IPS DF 6.9 (cell line): ENCODE measurements around the gene CLPX.

Experiments
- DNase-seq: peaks from one replicate; pipeline ENCODE4 v3.0.0-alpha.2; 2013; ENCODE audit warnings: low read depth, low spot score
- H3K27ac ChIP-seq: one replicate; pipeline ENCODE4 v1.5.1; 2013; ENCODE audit warnings: low read length, control low read depth
- H3K27me3 ChIP-seq: 2 replicates; pipeline ENCODE4 v1.6.1; 2013; ENCODE audit warnings: mild to moderate bottlenecking, low read length; ENCODE audit not compliant: control insufficient read depth, insufficient read depth
- H3K36me3 ChIP-seq: 2 replicates; pipeline ENCODE4 v1.6.1; 2013; ENCODE audit warnings: low read length; ENCODE audit not compliant: control insufficient read depth, insufficient read depth
- H3K4me1 ChIP-seq: 2 replicates; pipeline ENCODE4 v1.6.1; 2013; ENCODE audit warnings: low read length; ENCODE audit not compliant: control insufficient read depth, insufficient read depth
- H3K4me3 ChIP-seq: 2 replicates; pipeline ENCODE4 v1.5.1; 2013; ENCODE audit warnings: mild to moderate bottlenecking, low read length
- H3K9me3 ChIP-seq: 2 replicates; pipeline ENCODE4 v1.6.1; 2013; ENCODE audit warnings: low read length, inconsistent platforms; ENCODE audit not compliant: control insufficient read depth, insufficient read depth
- WGBS: extraction: QIAGEN DNeasy Blood & Tissue Kit; methylation state at CpG from one replicate; pipeline ENCODE4 v1.1.7; 2013; ENCODE audit warnings: mixed read lengths, missing lambda C conversion rate; ENCODE audit not compliant: insufficient read length, insufficient coverage; 5-methylcytosine and 5-hydroxymethylcytosine counted together

Gene CLPX

DNA sequence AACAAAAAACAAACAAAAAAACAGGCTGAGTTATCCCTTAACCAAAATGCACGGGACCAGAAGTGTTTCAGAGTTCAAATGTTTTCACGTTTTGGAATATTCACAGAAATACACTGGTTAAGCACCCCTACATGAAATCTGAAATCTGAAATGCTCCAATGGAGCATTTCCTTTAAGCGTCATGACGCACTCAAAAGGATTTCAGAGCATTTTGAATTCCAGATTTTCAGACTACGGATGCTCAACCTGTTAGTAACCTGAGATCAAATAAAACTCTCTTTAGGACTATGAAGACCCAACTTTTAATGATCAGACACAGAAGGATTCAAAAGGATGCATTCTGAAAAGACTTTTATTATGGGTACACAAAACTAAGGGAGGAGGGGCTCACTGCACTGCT, 9.6 kb downstream of the CLPX start:
- Histone ChIP-seq H3K4me3 (no peak overlapping the region), H3K27me3 (no peaks in the 10 kb centered on the region), H3K9me3 (no peaks in the 10 kb centered on the region), H3K4me1 (no peaks in the 10 kb centered on the region), H3K36me3 (peaks cover 8% of the 10 kb centered on the region; the same call in 1 of the 2 replicates), H3K27ac (no peak overlapping the region)
- no peak for DNase-seq
- no CpG with 5 or more reads among the region's 5 CpGs for WGBS

DNA sequence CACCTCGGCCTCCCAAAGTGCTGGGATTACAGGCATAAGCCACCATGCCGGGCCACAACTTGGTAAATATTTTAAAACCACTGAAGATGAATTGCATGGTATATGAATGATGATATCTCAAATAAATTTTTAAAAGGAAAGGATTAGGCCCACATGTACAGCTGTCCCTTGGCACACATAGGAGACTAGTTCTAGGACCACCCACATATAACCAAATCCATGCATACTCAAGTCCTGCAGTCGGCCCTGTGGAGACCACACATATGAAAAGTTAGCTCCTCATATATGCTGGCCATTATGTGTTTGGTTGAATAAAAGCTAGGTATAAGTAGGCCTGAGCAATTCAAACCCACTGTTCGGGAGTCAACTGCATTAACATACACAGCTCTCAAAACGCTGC, 10.6 kb downstream of the CLPX start:
- no peak overlapping the region for H3K4me3 ChIP-seq
- peaks cover 8% of the 10 kb centered on the region; the same call in 1 of the 2 replicates for H3K36me3 ChIP-seq
- no CpG with 5 or more reads among the region's 5 CpGs for WGBS
- H3K9me3 ChIP-seq: no peaks in the 10 kb centered on the region
- no peaks in the 10 kb centered on the region for H3K4me1 ChIP-seq
- H3K27ac ChIP-seq: no peak overlapping the region
- DNase-seq: no peak
- no peaks in the 10 kb centered on the region for H3K27me3 ChIP-seq

DNA sequence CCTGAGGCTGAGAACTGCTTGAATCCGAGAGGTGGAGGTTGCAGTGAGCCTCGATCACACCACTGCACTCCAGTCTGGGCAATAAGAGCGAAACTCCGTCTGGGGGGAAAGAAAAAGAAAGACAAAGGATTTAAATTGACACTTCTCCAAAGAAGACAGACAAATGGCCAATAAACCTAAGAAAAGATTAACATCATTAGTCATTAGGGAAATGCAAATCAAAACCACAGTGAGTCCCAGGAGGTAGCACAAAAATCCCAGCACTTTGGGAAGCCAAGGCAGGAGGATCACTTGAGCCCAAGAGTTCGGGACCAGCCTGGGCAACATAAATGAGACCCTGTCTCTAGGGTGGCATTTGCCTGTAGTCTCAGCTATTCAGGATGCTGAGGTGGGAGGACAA, 12.6 kb downstream of the CLPX start:
- no CpG with 5 or more reads among the region's 5 CpGs for WGBS
- Histone ChIP-seq H3K27me3 (no peaks in the 10 kb centered on the region), H3K4me3 (no peak overlapping the region), H3K9me3 (no peaks in the 10 kb centered on the region), H3K4me1 (no peaks in the 10 kb centered on the region), H3K27ac (no peak overlapping the region), H3K36me3 (peaks cover 4% of the 10 kb centered on the region; the same call in 1 of the 2 replicates)
- DNase-seq: no peak

DNA sequence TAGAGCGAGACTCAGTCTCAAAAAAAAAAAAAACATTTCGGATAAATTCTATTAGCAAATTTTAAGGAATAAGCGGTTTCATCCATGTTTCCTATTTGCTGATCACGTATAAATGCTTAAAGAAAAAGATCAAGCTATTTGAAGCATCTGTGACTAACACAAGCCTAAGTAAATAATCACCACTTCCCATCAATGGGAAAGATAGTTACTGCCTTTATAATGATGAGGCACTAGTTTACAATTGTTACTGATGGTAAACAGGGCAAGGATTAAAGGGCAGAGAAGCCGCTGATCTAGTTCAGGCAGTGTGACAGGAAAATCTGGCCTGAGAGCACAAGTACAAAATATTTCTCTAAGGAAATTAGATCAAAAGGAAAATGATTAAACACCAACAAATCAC, 13.7 kb downstream of the CLPX start:
- H3K36me3 ChIP-seq: peaks cover 4% of the 10 kb centered on the region; the same call in 1 of the 2 replicates
- no peak overlapping the region for H3K4me3 ChIP-seq
- H3K9me3 ChIP-seq: no peaks in the 10 kb centered on the region
- H3K27me3 ChIP-seq: no peaks in the 10 kb centered on the region
- no peaks in the 10 kb centered on the region for H3K4me1 ChIP-seq
- DNase-seq: no peak
- H3K27ac ChIP-seq: no peak overlapping the region
- no CpG with 5 or more reads among the region's 5 CpGs for WGBS

DNA sequence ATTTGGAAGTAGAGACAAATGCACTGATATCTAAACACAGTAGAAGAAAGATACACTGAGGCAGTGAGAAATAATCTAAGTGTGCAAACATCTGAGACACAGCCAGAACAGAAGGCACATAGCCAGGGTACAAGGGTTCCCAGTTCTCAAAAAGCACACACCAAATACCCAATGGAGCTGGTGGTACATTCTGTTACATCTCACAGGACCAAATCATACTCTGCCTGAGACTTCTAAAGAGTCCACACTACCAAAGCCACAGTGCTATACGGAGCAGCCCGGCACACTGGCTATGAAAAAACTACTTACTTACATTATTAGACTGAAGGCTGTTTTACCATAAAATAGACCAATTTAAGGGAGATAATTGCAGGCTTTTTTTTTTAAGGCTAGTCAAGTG, 19.3 kb downstream of the CLPX start:
- WGBS: no CpG with 5 or more reads among the region's 2 CpGs
- no peak overlapping the region for H3K27ac ChIP-seq
- peaks cover 3% of the 10 kb centered on the region; the same call in 1 of the 2 replicates for H3K36me3 ChIP-seq

DNA sequence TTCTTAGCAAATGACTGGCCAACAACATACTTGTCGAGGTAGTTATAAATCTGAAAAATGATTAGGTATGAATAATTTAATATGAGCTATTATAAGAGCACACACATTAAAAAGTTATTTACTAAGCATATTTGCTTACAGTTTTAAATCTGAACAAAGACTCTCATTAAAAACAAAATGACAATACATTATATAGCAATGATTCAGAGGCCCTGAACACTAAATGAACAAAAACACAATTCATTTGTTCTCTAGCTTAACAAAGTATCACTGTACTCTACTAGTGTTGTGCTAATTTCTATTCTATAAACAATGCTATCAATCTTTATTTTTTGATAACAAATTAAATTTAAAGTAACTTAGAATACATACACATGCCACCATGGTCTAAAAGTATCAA, 21.0 kb downstream of the CLPX start:
- H3K27me3 ChIP-seq: no peaks in the 10 kb centered on the region
- H3K9me3 ChIP-seq: no peaks in the 10 kb centered on the region
- H3K4me1 ChIP-seq: no peaks in the 10 kb centered on the region
- H3K36me3 ChIP-seq: peaks cover 3% of the 10 kb centered on the region; the same call in 1 of the 2 replicates
- WGBS: no CpG with 5 or more reads among the region's 1 CpG
- DNase-seq: no peak
- no peak overlapping the region for H3K27ac ChIP-seq
- H3K4me3 ChIP-seq: no peak overlapping the region

More for the DNA sequence above, 19.3 kb downstream of the CLPX start:
- H3K4me3 ChIP-seq: no peak overlapping the region
- H3K27me3 ChIP-seq: no peaks in the 10 kb centered on the region
- H3K9me3 ChIP-seq: no peaks in the 10 kb centered on the region
- no peaks in the 10 kb centered on the region for H3K4me1 ChIP-seq
- no peak for DNase-seq

DNA sequence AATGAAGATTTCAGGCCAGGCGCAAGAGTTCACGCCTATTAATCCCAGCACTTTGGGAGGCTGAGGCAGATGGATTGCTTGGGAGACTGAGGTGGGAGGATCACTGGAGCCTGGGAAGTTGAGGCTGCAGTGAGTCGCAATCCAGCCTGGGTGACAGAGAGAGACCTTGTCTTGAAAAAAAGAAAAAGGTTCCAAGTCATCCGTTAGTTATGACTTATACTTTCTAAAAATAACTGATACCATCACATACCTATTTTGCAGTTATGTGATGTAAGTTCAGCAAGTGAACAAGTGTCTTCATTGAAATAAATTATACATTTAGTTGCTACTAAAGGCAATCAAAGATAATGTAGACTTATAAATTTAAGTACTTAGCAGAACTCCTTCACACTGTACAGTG, 22.1 kb downstream of the CLPX start:
- WGBS: no CpG with 5 or more reads among the region's 4 CpGs
- Histone ChIP-seq H3K36me3 (peaks cover 3% of the 10 kb centered on the region; the same call in 1 of the 2 replicates), H3K4me1 (no peaks in the 10 kb centered on the region), H3K27me3 (no peaks in the 10 kb centered on the region), H3K4me3 (no peak overlapping the region), H3K9me3 (no peaks in the 10 kb centered on the region), H3K27ac (no peak overlapping the region)
- DNase-seq: no peak

DNA sequence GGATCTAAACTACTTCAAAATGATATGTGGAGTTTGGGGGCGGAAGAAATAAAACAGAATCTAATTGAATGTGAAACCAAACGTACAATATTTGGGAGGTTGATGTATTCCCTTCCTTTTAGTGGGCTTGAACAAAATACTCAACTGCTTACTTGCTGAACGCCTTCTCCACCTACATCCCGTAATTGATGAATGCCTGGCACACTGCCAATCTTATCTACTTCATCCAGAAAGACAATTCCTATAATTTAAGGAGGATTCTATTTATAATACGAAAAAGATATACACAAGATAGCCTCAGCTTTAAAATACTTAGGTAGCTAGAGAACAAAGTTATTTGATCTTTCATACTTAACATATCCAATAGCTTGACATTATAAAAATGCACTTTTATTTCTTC, 28.4 kb downstream of the CLPX start:
- Histone ChIP-seq H3K9me3 (no peaks in the 10 kb centered on the region), H3K36me3 (peaks cover 12% of the 10 kb centered on the region; the same call in 1 of the 2 replicates), H3K27me3 (no peaks in the 10 kb centered on the region), H3K4me3 (no peak overlapping the region), H3K27ac (no peak overlapping the region), H3K4me1 (no peaks in the 10 kb centered on the region)
- no peak for DNase-seq
- no CpG with 5 or more reads among the region's 5 CpGs for WGBS

DNA sequence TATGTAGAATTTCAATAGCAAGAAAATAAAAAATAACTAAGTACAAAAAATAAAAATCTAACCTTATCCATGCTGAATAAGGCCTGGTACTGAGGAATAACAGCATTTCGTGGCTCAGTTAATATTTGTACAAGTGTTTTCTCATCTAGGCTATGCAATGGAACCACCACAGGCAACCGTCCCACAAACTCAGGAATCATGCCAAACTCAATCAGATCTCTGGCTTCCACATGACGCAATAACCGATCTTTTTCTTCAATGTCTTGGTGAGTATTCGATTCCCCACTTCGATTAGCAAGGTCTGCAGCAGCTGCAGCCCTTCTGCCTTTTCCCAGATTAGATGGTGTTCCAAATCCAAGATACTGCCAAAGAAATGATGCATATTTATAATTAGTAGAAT, 30.4 kb downstream of the CLPX start:
- Histone ChIP-seq H3K4me1 (no peaks in the 10 kb centered on the region), H3K4me3 (no peak overlapping the region), H3K9me3 (no peaks in the 10 kb centered on the region), H3K27me3 (no peaks in the 10 kb centered on the region), H3K36me3 (peaks cover 12% of the 10 kb centered on the region; the same call in 1 of the 2 replicates), H3K27ac (no peak overlapping the region)
- WGBS: no CpG with 5 or more reads among the region's 6 CpGs
- no peak for DNase-seq

DNA sequence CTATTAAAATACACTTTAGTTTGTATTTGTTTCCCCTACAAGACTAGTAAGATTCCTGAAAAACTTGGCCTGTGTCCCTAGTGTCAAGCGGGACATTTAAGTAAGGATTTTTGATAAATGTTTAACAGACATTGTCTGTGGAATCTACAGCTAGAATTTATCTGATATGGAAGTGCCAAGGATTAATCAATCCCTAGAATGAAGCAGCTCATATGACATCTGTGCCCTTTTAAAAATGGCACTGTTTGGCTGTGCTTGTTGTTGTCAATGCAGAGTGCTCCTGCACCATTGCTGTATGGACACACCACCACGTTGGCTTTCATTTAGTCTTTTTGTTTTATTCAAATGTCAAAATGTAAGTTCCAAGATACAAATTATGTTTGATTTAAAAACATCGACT, 37.2 kb downstream of the CLPX start:
- no peak overlapping the region for H3K4me3 ChIP-seq
- no CpG with 5 or more reads among the region's 3 CpGs for WGBS
- DNase-seq: no peak
- H3K36me3 ChIP-seq: no peaks in the 10 kb centered on the region
- no peaks in the 10 kb centered on the region for H3K9me3 ChIP-seq
- H3K27me3 ChIP-seq: no peaks in the 10 kb centered on the region
- H3K27ac ChIP-seq: no peak overlapping the region
- H3K4me1 ChIP-seq: no peaks in the 10 kb centered on the region

DNA sequence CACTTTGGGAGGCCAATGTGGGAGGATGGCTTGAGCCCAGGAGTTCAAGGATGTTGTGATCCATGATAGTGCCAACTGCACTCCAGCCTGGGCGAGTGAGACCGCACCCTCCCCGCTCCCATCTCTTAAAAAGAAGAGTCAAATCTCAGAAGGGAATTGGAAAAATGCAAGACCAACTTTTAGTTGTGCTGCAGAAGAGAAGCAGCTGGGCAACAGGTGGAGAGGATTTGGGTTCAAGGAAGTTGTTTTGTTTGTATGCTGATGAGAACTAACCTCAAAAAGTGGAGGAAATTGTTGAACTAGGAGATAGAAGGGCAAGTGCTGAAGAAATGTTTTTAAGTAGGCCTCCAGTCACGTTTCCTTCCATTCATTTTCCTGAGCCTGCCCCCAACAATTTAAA, 38.7 kb downstream of the CLPX start:
- no CpG with 5 or more reads among the region's 4 CpGs for WGBS
- no peaks in the 10 kb centered on the region for H3K36me3 ChIP-seq

More for the DNA sequence above, 38.7 kb downstream of the CLPX start:
- H3K9me3 ChIP-seq: no peaks in the 10 kb centered on the region
- H3K27ac ChIP-seq: no peak overlapping the region
- no peak for DNase-seq
- H3K4me1 ChIP-seq: no peaks in the 10 kb centered on the region
- H3K4me3 ChIP-seq: no peak overlapping the region
- no peaks in the 10 kb centered on the region for H3K27me3 ChIP-seq
